Calu3 (cell line): Measurements from ENCODE around the gene ETFA. TPM values are rescaled to one million over a fixed set of nuclear protein-coding genes. Genes with fewer than 3 reads are reported as not detected.

Source experiments
- BruUV-seq: library from RNA; stranded (reverse); fragments of 400-500 nt; replicated peaks from 2 replicates; lab custom pipeline; 2021; lab: Mats Ljungman, UMichigan
- CTCF ChIA-PET: fragments of 300-600 bp; sonication (Branson Sonifier 250); formaldehyde crosslinking; loops from one replicate; lab custom pipeline; 2022; ENCODE audit warnings: antibody characterized with exemption; lab: Charles Lee
- DNase-seq: peaks from one replicate; pipeline ENCODE4 v3.0.0; 2022
- H3K27ac Mint-ChIP-seq: one replicate; pipeline ENCODE4 v1.8.0; 2022; ENCODE audit warnings: mixed read lengths; ENCODE audit not compliant: unreplicated experiment
- H3K27me3 Mint-ChIP-seq: one replicate; pipeline ENCODE4 v1.8.0; 2022; ENCODE audit warnings: mixed read lengths; ENCODE audit not compliant: unreplicated experiment
- H3K36me3 Mint-ChIP-seq: one replicate; pipeline ENCODE4 v1.8.0; 2022; ENCODE audit warnings: mild to moderate bottlenecking, moderate library complexity, mixed read lengths; ENCODE audit not compliant: insufficient read depth, unreplicated experiment
- H3K4me1 Mint-ChIP-seq: one replicate; pipeline ENCODE4 v1.8.0; 2022; ENCODE audit warnings: mild to moderate bottlenecking, low read depth, mixed read lengths; ENCODE audit not compliant: unreplicated experiment
- H3K4me3 Mint-ChIP-seq: one replicate; pipeline ENCODE4 v1.8.0; 2022; ENCODE audit warnings: mild to moderate bottlenecking, low read depth, moderate library complexity, mixed read lengths; ENCODE audit not compliant: unreplicated experiment
- H3K9me3 Mint-ChIP-seq: one replicate; pipeline ENCODE4 v1.8.0; 2022; ENCODE audit warnings: low read depth, mixed read lengths; ENCODE audit not compliant: unreplicated experiment
- intact Hi-C: fragments of 100-400 bp; cut with micrococcal nuclease; formaldehyde crosslinking; loops from one replicate; pipeline ENCODE4 v1.10.0; 2022; ENCODE audit not compliant: unreplicated experiment
- total RNA-seq: library from RNA; stranded (reverse); gene quantifications from 2 replicates; pipeline ENCODE4 v1.2.3, GENCODE V29; 2022
- TF ChIP-seq, protein P1 (sequence below): fragments of 200-600 bp; IDR thresholded peaks from one replicate; pipeline ENCODE4 v1.8.0; 2022; ENCODE audit warnings: antibody characterized with exemption; ENCODE audit not compliant: unreplicated experiment

ETFA gene
- total RNA-seq, 1 experiment from 2014 or later, result 230 TPM

DNA sequence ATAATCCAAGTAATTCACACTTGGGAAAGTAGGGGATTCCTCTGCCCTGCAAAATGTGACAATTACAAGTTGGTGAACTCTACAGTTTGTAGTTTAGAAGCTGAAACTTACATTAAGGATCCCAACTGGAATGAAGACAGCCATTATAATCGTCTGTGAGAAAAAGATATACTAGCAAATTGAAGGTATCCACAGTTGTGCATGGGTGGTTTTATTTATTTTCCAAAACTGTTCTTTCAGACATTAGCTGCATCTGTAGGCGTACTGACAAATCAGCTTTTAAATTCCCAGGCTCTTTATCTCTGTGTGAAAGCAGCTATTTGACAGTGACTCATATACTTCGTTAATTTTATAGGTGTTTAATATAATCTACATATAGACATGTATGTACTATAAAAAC is 12.8 kb upstream of the ETFA start:
- Mint-ChIP-seq H3K4me3 (no peak overlapping the region), H3K27ac (no peak overlapping the region), H3K4me1 (no peaks in the 10 kb centered on the region), H3K36me3 (no peaks in the 10 kb centered on the region), H3K9me3 (no peaks in the 10 kb centered on the region), H3K27me3 (no peaks in the 10 kb centered on the region)
- DNase-seq, result no peak
- TF ChIP-seq, protein P1, sequence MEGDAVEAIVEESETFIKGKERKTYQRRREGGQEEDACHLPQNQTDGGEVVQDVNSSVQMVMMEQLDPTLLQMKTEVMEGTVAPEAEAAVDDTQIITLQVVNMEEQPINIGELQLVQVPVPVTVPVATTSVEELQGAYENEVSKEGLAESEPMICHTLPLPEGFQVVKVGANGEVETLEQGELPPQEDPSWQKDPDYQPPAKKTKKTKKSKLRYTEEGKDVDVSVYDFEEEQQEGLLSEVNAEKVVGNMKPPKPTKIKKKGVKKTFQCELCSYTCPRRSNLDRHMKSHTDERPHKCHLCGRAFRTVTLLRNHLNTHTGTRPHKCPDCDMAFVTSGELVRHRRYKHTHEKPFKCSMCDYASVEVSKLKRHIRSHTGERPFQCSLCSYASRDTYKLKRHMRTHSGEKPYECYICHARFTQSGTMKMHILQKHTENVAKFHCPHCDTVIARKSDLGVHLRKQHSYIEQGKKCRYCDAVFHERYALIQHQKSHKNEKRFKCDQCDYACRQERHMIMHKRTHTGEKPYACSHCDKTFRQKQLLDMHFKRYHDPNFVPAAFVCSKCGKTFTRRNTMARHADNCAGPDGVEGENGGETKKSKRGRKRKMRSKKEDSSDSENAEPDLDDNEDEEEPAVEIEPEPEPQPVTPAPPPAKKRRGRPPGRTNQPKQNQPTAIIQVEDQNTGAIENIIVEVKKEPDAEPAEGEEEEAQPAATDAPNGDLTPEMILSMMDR, result no peak
- CTCF ChIA-PET, result interaction anchor here (1.3 kb wide), 1 partner anchor 134 kb away, joined by 3 read pairs; no protein-coding TSS in a partner anchor
- no TSS peak for BruUV-seq
- intact Hi-C loops, result no loop called here

DNA sequence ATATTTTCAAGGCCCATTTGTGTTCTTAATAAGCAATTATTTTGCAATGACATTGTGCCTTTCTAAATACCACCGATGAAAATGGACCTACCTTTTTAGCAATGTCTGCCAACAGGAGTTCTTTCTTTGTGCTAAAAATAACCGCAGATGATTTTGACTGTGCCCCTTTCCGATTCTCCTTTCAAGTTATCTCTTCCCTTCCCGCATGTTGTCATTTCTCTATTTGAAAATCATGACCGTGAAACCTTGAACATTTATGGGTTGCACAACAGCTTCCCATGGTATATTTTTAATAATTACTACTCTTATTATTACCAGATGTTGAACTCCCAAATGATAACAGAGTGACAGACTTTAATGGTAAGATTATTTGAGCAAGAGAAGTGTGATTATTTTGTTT is 10.3 kb upstream of the ETFA start:
- CTCF ChIA-PET, result interaction anchor here (0.5 kb wide), 1 partner anchor 15 kb away, joined by 3 read pairs; the partner anchor contains the start of gene ISL2
- no peaks in the 10 kb centered on the region for H3K9me3 Mint-ChIP-seq
- H3K36me3 Mint-ChIP-seq, result no peaks in the 10 kb centered on the region
- no TSS peak for BruUV-seq
- no peak overlapping the region for H3K27ac Mint-ChIP-seq
- no peak for DNase-seq
- intact Hi-C loops, result no loop called here
- no peaks in the 10 kb centered on the region for H3K27me3 Mint-ChIP-seq
- TF ChIP-seq, protein P1, result no peak
- no peak overlapping the region for H3K4me3 Mint-ChIP-seq
- no peaks in the 10 kb centered on the region for H3K4me1 Mint-ChIP-seq

DNA sequence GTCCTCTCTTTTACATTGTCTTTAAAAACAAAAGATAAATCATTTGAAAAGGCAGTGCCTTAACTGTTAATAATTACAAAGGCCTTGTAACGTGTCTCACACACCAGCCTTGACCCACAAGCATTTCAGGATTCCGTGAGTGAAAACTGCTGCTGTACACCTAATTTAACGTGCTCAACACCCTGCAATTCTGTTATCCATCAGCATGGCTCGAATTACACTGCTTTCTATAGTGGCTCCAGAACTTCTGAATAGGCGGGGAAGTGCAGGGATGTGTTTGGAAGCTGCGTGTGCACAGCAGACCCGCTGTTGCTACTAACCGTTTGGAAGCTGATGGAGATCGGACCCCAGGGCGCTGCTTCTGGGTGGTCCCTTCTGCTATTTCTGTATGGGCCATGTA is 9.9 kb upstream of the ETFA start:
- TF ChIP-seq, protein P1, result no peak
- H3K4me3 Mint-ChIP-seq, result no peak overlapping the region
- no peaks in the 10 kb centered on the region for H3K9me3 Mint-ChIP-seq
- intact Hi-C loops, result no loop called here
- DNase-seq, result no peak
- BruUV-seq, result no TSS peak
- CTCF ChIA-PET, result interaction anchor here (0.5 kb wide), 1 partner anchor 16 kb away, joined by 3 read pairs; the partner anchor contains the start of gene ISL2
- no peaks in the 10 kb centered on the region for H3K36me3 Mint-ChIP-seq
- H3K27ac Mint-ChIP-seq, result no peak overlapping the region
- no peaks in the 10 kb centered on the region for H3K4me1 Mint-ChIP-seq
- no peaks in the 10 kb centered on the region for H3K27me3 Mint-ChIP-seq

DNA sequence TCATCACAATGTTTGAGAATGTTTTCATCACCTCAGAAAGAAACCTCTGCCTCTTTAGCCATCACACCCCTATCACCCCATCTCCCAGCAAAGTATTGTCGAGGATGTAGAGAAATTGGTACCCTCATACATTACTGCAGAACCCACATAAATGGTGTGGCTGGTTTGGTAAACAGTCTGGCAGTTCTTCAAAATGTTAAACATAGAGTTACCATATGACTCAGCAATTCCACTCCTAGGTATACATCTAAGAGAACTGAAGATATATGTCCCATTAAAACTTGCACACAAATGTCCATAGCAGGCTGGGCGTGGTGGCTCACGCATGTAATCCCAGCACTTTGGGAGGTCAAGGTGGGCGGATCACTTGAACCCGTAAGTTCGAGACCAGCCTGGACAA is 8.7 kb upstream of the ETFA start:
- no peak overlapping the region for H3K4me3 Mint-ChIP-seq
- no peaks in the 10 kb centered on the region for H3K9me3 Mint-ChIP-seq
- TF ChIP-seq, protein P1, result no peak
- no TSS peak for BruUV-seq
- no peak for DNase-seq
- H3K4me1 Mint-ChIP-seq, result no peaks in the 10 kb centered on the region
- H3K27ac Mint-ChIP-seq, result no peak overlapping the region
- no peaks in the 10 kb centered on the region for H3K36me3 Mint-ChIP-seq
- intact Hi-C loops, result no loop called here
- CTCF ChIA-PET, result interaction anchor here (0.6 kb wide), 1 partner anchor 115 kb away, joined by 4 read pairs; no protein-coding TSS in a partner anchor
- H3K27me3 Mint-ChIP-seq, result no peaks in the 10 kb centered on the region
